LNCAP (cell line): ENCODE results near the gene ARHGAP11A.

Source experiments
- CTCF ChIP-seq: fragments of 450-650 bp; IDR thresholded peaks from 2 replicates; pipeline ENCODE4 v1.5.1; 2017; ENCODE audit warnings: mild to moderate bottlenecking

Gene ARHGAP11A

GRCh38 chr15:32668942-32669341 is 53.6 kb downstream of the ARHGAP11A start:
- TF ChIP-seq CTCF, result no peak

- no peak for TF ChIP-seq CTCF
Observed at GRCh38 chr15:32669896-32670611, 54.8 kb downstream of the ARHGAP11A start.

GRCh38 chr15:32670623-32671022 is 55.3 kb downstream of the ARHGAP11A start:
- TF ChIP-seq CTCF, result no peak

GRCh38 chr15:32671339-32672325 is 56.3 kb downstream of the ARHGAP11A start:
- TF ChIP-seq CTCF, result no peak

- TF ChIP-seq CTCF, result no peak
Observed at GRCh38 chr15:32674681-32675080, 59.4 kb downstream of the ARHGAP11A start.

- TF ChIP-seq CTCF, result no peak
Observed at GRCh38 chr15:32675466-32675865, 60.2 kb downstream of the ARHGAP11A start.

- TF ChIP-seq CTCF, result no peak
Observed at GRCh38 chr15:32676169-32676568, 60.9 kb downstream of the ARHGAP11A start.
